GM18499 (cell line): ENCODE measurements around the gene DTX1.

Experiments
- ATAC-seq: cut with Tn5 transposase; IDR thresholded peaks from one replicate; pipeline ENCODE4 v1.9.1; 2021; ENCODE audit warnings: moderate number of reproducible peaks; ENCODE audit not compliant: insufficient read depth, unreplicated experiment

DTX1 gene

DNA sequence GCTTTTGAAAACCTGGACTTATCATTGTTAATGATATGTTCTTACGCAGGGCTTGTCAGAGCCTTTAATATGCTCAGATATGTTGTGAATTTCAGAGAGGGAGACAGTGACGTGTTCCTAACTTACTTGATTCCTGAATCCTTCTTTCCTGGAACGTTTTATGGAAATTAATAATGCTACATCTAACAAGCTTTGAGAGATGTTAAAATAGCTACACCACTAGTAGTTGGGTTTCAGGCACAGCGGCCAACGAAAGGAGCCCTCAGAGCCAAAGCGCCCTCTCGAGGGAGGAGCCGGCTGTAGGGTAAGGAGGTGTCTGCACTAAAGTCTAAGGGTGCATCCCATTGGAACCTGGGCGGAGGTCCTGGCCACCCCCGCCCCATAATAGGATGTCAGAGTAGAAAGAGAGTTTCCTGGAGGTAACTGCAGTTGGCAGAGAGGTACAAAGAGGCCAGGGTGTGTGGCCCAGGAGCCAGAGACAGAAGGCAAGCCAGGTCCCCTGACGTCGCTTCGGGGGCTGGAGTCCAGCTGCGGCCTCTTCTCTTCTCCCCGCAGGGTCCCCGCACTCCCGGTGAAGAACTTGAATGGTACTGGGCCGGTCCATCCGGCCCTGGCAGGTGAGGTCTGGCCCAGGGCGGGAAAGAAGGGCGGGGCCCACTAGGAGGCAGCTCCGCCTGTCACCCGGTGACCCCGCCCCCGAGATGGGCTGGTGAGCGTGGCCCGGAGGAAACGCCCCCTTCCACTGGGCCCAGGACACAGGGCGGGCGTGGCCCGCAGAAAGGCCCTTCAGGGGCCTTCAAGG lies 36.3 kb downstream of the DTX1 start:
- no peak for ATAC-seq

DNA sequence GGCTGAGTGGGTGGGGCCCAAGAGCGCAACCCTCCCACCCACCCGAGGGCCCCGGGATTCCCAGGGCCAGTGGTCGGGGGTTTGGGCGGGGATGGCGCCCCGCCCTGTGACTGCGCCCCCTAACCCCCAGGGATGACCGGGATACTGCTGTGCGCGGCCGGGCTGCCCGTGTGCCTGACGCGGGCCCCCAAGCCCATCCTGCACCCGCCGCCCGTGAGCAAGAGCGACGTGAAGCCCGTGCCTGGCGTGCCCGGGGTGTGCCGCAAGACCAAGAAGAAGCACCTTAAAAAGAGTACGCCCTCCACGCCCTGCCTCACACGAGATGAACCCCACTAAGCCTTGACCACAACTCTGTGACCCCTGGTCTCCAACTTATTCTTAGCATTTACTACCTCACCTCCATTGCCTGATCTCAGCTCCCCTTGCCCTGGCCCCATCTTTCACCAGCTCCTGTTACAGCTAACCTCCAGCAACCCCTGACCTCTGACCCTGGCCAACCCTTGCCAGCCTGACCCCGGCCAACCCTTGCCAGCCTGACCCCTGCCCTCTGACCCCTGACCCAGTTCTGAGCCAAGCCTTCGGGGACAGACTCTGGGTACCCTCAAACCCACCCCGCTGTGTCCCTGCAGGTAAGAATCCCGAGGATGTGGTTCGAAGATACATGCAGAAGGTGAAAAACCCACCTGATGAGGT lies 37.0 kb downstream of the DTX1 start:
- ATAC-seq, result no peak

DNA sequence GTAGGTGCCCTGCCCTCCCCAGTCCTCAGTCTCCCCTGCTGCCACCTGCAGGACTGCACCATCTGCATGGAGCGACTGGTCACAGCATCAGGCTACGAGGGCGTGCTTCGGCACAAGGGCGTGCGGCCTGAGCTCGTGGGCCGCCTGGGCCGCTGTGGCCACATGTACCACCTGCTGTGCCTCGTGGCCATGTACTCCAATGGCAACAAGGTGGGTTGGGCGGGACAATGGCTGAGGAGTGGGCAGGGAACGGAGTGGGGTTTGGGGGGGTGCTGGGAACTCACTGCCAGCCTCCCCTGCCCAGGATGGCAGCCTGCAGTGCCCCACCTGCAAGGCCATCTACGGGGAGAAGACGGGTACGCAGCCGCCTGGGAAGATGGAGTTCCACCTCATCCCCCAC lies 38.2 kb downstream of the DTX1 start:
- no peak for ATAC-seq

DNA sequence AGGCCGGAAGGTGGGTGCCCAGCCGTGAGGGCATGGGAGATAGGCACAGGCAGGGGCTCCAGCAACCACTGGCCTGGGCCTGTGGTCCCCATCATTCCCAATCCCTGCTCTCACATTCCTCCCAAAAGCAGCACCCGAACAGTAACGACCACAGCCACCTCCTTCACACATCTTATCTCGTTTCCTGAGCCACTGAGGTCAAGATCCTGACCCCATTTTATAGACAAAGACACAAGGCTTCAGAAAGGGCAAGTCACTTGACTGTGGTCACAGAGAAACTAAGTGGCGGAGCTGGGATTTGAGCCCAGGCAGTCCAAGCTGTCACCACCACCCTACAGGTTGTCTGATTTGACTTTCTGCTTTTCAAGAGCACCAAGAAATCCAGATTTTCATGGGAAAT lies 38.9 kb downstream of the DTX1 start:
- no peak for ATAC-seq

DNA sequence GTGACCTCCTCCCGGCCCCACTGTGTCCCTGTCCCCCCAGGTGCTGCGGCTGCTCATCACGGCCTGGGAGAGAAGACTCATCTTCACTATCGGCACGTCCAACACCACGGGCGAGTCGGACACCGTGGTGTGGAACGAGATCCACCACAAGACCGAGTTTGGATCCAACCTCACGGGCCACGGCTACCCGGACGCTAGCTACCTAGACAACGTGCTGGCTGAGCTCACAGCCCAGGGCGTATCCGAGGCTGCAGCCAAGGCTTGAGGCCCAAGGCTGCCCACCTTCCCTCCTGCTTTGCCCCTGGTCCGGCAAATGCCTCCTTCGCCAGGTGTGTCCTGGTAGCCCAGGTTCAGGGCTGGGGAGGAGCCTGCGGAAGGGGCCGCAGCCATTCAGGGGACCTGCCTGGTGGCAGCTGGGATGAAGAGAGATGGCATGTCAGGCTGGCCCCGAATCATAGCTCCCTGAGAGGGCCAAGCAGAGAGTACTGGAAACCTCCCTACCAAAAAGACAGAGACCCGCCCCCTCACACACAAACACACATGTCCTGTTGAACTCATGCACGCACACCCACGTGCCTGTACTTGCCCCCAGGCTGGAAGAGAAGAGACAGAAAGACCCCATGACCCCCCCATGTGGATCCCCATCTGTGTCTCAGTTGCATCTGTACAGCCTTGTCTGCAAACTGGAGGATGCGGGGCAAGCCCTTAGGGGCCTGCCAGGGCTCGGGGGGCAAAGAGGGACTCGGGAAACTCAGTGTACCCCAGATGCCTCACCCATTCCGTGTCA lies 40.3 kb downstream of the DTX1 start:
- no peak for ATAC-seq

DNA sequence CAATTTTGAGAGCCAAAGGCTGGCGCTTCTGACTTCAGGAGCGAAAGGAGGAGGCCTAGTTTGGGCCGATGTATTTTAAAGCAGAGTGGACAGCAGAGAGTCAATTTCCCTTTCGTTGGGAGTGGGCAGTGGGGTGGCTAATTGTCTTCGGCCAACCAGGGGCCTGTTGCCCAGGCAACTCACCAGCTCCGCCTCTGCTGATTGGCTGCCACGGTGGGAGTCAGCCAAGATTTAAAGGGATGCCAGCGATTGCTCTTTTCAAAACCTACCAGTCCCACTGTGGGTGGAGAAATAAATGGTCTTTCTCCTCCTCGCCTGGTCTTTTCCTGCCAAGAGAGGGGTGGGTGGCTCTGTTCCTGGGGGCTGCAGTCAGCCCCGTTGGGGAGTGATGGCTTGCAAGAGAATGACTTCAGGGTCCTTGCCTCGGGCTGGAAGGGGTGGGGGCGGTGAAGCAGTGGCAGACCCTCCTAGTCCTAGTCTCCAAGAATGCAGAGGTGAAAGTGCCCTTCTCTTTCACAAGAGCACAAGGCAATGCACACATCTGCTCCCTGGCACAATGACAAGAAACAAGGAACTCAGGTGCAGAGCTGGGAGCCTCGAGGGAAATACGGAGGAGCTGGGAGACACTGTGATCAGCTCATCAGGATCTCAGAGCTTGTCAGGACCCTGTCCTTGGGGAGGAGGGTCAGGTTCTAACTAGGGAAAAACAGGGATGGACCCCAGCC lies 41.3 kb downstream of the DTX1 start:
- no peak for ATAC-seq

DNA sequence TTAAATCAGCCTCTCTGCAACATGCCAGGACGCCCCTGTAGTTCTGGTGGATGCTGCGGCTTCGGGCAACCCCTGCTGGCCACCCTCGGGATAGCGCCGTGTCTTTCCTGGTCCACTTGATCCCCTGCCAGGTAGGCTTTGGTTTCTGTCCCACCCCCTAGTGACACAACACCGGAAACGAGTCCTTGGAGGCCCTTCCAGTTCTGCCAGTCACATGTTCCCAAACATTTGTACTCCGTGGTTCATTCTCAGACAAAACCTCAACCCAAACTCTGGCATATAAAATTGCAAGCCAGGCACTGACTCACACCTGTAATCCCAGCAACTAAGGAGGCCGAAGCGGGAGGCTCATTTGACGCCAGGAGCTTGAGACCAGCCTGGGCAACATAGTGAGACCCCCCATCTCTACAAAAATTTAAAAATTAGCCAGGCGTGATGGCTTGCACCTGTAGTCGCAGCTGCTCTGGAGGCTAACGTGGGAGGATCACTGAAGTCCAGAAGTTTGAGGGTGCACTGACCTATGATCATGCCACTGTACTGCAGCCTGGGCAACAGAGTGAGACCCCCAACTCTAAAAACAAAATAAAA lies 42.0 kb downstream of the DTX1 start:
- no peak for ATAC-seq

DNA sequence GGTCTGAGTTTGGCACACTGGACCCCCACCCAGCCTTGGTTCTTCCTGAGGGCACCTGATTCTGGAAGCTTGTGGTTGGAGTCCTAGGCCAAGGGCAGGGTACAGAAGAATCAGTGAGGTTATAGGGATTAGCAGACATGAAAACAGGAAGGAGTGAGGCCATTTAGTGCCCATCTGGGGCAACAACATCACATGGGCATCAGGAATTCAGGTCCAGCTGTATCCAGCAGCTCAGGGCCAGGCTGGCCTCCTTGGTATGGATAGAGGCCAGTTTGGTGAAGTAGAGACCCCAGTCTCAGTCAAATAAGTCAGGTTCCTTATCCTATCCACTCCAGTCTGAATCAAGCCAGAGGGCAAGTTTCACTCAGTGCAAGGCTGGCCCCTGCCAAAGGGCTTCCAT lies 42.8 kb downstream of the DTX1 start:
- no peak for ATAC-seq

DNA sequence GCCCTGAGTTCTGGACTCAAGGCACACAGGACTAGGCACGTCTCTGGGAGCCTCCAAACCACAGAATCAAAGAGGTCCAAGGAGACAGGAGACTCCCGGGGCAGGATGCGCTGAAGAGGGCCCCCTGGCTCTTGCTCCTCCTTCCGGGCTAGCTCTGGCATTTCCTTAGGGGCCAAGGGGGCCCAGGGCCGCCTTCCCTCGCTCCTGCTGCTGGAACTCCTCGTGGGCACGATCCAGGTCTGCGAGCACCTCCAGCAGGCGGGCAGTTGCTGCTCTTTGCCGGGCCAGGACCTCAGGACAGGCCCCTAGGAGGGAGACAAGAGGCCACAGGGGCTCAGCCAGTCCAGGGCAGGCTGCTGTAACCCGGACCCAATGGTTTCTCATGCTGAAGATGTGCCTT lies 43.2 kb downstream of the DTX1 start:
- no peak for ATAC-seq

DNA sequence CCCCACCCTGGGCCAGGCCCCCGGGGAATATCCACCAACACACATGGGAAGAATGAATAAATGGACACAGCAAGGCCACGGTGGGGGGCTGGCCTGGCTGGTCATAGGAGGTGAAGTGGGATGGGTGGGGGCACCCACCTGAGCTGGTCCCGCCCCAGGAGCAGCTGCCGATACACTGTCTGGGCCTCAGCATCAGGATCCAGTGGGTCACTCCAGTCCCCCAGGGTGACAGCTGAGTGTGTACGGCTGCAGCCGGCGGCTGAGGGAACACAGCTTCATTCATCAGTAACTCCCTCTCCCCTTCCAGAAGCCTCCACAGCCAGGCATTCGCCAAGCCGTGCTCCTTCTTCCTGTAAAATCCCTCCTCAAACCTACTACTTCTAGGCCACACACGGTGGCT lies 45.2 kb downstream of the DTX1 start:
- no peak for ATAC-seq

DNA sequence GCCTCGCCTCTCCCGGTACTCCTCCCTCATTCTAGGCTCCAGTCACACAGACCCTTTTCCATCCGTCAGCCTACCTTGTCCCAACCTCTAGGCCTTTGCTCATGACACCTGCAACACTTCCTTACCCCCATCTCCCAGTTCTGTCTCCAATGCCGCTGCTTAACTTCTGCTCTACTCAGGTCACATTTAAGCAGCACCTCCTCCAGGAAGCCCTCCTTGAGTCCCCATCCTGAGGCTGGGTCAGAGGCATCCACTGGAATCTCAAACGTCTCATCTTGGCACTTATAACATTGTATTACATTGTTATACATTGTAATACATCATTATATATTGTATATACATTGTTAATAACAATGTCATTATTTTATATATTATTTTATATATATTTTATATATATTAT lies 46.3 kb downstream of the DTX1 start:
- no peak for ATAC-seq

DNA sequence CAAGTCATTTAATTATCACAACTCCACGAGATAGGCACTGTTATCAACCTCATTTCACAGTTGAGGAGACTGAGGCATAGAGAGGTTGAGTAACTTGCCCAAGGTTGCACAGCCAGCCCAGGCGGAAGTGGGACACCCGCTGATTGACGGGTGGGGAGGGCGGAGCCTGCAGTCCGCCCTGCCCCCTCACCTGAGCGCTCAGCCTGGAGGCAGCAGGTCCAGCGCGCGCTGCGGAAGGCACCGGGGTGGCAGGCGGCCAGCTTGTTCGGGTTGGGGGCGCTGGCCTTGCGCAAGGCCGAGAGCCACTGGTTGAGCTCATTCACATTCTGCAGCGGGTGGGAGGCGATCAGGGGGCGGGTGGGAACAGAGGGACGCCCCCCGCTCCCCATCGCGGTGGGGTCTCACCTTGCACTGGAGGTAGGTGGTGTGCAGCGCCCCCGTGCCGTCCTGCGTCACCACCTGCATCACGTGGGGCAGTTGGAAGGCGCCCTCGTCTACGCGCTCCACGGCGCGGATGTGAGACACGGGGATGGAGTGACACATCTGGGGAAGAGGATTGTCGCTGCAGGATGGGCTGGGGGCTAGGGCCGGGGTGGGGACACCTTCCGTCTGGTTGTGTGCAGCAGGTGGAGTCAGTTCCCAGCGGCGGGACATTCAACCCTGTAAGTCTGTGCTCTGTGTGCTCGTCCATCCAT lies 47.4 kb downstream of the DTX1 start:
- no peak for ATAC-seq

DNA sequence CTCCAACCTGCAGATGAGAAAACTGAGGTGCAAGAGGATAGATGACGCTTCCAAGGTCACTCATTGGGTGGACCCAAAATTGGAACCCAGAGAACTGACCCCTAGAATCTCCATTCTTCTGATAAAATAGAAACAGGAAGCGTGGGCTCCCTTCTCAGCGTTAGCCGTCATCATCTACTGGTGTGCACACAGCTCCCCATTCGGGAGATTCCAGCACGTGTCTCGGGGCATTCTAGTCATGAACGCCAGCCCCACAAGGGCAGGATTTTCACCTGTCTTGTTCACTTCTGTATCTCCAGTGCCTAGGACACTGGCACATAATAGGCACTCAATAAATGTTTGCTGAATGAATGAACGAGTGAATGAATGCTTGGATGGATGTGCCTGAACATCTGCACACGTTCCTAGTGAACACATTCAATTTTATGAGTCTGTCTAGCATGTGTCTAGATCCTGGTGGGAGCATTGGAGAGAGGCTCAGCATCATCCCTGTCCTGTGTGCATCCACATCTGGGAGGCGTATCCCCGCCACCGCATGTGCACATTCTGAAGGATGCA lies 48.5 kb downstream of the DTX1 start:
- no peak for ATAC-seq

DNA sequence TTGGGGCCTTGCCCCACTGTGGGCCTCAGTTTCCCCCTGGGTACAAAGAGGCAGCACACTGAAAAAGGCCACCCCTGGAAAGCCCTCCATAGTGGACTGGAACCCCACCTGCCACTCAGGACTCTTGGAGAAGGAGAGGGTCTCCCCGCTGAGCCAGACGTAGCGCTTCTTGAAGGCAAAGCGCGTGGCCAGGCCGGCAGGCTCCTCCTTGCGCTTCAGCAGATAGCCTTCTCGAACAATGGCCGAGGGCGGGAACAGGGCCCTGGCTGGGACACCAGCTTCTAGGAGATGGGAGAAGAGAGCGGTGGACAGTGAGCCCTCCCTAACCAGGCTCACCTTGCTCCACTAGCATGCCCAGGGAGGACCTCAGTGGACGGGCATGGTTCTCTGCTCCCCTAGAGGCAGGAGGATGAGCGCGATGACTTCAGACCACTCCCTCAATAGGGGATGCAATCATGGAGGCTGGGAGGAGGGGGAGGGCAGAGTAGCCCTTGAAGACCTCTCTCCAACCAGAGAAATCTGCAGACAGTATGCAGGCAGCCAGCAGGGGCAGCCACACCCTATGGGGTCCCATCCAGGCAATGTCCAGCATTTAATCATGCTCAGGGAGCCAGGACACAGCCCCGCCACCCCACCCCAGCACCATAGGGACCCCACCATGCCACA lies 49.2 kb downstream of the DTX1 start:
- no peak for ATAC-seq

DNA sequence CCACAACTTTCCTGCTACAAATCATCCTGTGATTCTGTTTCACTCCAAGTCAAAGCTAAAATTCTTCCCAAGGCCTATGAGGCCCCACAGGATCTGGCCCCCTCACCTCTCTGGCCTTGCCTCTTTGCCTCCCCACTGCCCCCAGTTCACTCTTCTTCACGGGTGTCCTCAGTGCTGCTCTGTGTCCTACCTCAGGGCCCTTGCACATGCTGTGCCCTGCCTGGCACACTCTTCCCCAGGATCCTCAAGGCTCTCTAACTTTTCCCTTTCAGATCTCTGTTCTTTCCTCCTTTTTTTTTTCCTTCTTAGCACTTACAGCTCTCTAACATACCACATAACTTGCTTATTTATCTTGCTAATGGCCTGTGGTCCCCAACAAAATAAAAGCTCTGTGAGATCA lies 49.8 kb downstream of the DTX1 start:
- ATAC-seq, result no peak

DNA sequence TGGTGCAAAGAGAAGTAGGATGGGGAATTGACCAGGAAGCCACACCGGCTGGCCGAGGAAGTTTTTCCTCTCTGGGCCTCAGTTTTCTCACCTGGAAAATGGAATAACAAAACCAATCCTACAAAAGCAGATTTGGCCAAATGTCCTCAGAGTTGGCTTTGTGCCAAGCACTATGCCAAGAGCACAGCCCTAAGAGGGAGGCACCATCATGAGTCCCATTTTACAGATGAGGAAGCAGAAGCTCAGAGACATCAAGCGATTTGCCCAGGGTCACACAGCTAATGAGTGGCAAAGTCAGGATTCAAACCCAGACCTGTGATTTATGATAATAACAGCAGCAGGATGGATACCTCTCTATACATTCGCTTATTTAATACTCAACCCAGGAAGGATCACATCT lies 51.8 kb downstream of the DTX1 start:
- no peak for ATAC-seq

DNA sequence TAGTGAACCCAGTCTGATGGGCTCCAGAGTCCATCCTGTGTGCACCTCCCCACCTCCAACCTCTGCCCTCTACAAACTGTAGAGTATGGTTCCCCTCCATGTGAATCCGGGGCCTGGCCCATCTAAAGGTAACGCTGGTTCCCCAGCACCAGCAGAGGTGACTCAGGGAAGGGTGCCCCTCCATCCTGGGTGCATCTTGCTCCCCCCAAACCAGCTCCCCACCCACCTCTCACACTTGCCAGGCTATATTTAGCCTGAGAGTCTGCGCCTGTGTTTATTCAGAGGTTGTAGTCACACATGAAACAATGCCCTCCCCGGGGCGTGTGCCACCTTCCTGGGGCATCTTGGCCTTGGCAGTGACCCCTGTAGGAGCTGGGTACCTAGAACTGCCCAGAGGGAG lies 52.8 kb downstream of the DTX1 start:
- ATAC-seq, result no peak

DNA sequence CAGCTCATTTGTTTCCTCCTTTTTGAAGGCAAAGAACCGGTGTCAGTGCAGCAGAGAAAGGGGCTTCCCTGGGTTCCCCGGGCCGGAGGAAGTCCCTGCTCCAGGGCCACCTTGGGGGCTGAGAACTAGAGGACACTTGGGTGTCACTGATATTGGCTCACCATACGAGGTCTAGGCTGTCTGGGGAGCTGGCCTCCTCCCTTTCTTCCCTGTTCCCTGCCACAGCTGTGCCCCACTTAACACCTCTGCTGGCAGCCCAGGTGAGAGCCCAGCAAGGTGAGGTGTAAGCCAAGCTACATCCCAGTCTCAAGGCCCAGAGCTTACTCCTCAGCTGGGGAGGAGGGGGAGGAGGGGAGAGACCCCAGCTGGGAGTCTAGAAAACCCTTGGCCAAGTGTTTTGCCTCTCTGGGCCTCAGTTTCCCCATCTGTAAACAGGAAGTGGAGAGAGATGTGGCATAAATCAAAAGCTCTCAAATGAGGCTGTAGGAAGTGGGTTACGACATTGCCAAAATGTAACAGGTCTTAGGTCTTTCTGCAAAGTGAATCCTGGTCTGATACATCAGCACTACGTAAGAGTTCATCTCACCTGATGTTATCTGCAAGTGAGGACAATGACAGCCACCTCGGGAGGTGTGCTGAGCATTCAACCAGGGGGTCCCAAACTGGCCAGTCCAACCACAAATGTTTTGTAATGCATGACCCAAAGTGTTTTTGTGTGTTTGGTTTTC lies 53.5 kb downstream of the DTX1 start:
- no peak for ATAC-seq
